ENCODE data around the gene GET3. TPM values are rescaled to one million over a fixed set of nuclear protein-coding genes. Genes with fewer than 3 reads are reported as not detected.

The GET3 gene
- total RNA-seq, 3 donors from 2014 or later = 92.8 to 95.1 (median 93.8) TPM

- peaks cover 24% of the 10 kb centered on the region for H3K27me3 Mint-ChIP-seq (ENCODE audit: low read depth)
- H3K36me3 Mint-ChIP-seq (ENCODE audit: insufficient read depth) = peaks cover 12% of the 10 kb centered on the region
- H3K4me1 Mint-ChIP-seq (ENCODE audit: low read depth) = peaks cover 3% of the 10 kb centered on the region
- DNase-seq (no peak), ATAC-seq (no peak)
- H3K9me3 Mint-ChIP-seq = peaks cover 7% of the 10 kb centered on the region
- H3K4me3 Mint-ChIP-seq = no peak overlapping the region
Measured at GRCh38 chr19:12752056-12752781, 14.9 kb downstream of the GET3 start.

GRCh38 chr19:12754465-12755196 lies 17.3 kb downstream of the GET3 start:
- H3K4me1 Mint-ChIP-seq (ENCODE audit: low read depth) = peaks cover 5% of the 10 kb centered on the region
- H3K9me3 Mint-ChIP-seq = no peaks in the 10 kb centered on the region
- no peaks in the 10 kb centered on the region for H3K36me3 Mint-ChIP-seq (ENCODE audit: insufficient read depth)
- no peak for ATAC-seq
- no peak overlapping the region for H3K4me3 Mint-ChIP-seq
- no peak for DNase-seq
- H3K27me3 Mint-ChIP-seq (ENCODE audit: low read depth) = peaks cover 26% of the 10 kb centered on the region

GRCh38 chr19:12756150-12756883 lies 19.0 kb downstream of the GET3 start:
- no peak for ATAC-seq

GRCh38 chr19:12757544-12758274 lies 20.4 kb downstream of the GET3 start:
- ATAC-seq (peak; percentile 82 to 87), DNase-seq (peak; percentile 54)
- Mint-ChIP-seq H3K4me1 (ENCODE audit: low read depth) (peaks cover 2% of the 10 kb centered on the region), H3K4me3 (no peak overlapping the region), H3K36me3 (ENCODE audit: insufficient read depth) (no peaks in the 10 kb centered on the region), H3K27me3 (ENCODE audit: low read depth) (peaks cover 22% of the 10 kb centered on the region), H3K9me3 (no peaks in the 10 kb centered on the region)

More at GRCh38 chr19:12756150-12756883, 19.0 kb downstream of the GET3 start:
- no peak for DNase-seq
- Mint-ChIP-seq H3K36me3 (ENCODE audit: insufficient read depth) (no peaks in the 10 kb centered on the region), H3K4me3 (no peak overlapping the region), H3K27me3 (ENCODE audit: low read depth) (peaks cover 26% of the 10 kb centered on the region), H3K4me1 (ENCODE audit: low read depth) (peaks cover 2% of the 10 kb centered on the region), H3K9me3 (no peaks in the 10 kb centered on the region)

GRCh38 chr19:12759686-12760085 lies 22.4 kb downstream of the GET3 start:
- Mint-ChIP-seq H3K9me3 (no peaks in the 10 kb centered on the region), H3K27me3 (ENCODE audit: low read depth) (peaks cover 13% of the 10 kb centered on the region), H3K36me3 (ENCODE audit: insufficient read depth) (no peaks in the 10 kb centered on the region), H3K4me3 (no peak overlapping the region), H3K4me1 (ENCODE audit: low read depth) (peaks cover 2% of the 10 kb centered on the region)
- no peak for ATAC-seq
- no peak for DNase-seq

GRCh38 chr19:12763100-12763499 lies 25.8 kb downstream of the GET3 start:
- Mint-ChIP-seq H3K4me3 (no peak overlapping the region), H3K4me1 (ENCODE audit: low read depth) (no peaks in the 10 kb centered on the region), H3K9me3 (no peaks in the 10 kb centered on the region), H3K27me3 (ENCODE audit: low read depth) (no peaks in the 10 kb centered on the region), H3K36me3 (ENCODE audit: insufficient read depth) (no peaks in the 10 kb centered on the region)
- DNase-seq (no peak), ATAC-seq (no peak)

GRCh38 chr19:12764698-12765097 lies 27.4 kb downstream of the GET3 start:
- ATAC-seq (no peak), DNase-seq (no peak)
- Mint-ChIP-seq H3K9me3 (no peaks in the 10 kb centered on the region), H3K4me1 (ENCODE audit: low read depth) (peaks cover 2% of the 10 kb centered on the region), H3K4me3 (no peak overlapping the region), H3K36me3 (ENCODE audit: insufficient read depth) (no peaks in the 10 kb centered on the region), H3K27me3 (ENCODE audit: low read depth) (no peaks in the 10 kb centered on the region)

GRCh38 chr19:12766051-12766521 lies 28.8 kb downstream of the GET3 start:
- H3K27me3 Mint-ChIP-seq (ENCODE audit: low read depth) = no peaks in the 10 kb centered on the region
- no peak overlapping the region for H3K4me3 Mint-ChIP-seq
- DNase-seq = peak; percentile 85
- peaks cover 2% of the 10 kb centered on the region for H3K4me1 Mint-ChIP-seq (ENCODE audit: low read depth)
- no peaks in the 10 kb centered on the region for H3K9me3 Mint-ChIP-seq
- peak; percentile 72 to 90 for ATAC-seq
- no peaks in the 10 kb centered on the region for H3K36me3 Mint-ChIP-seq (ENCODE audit: insufficient read depth)

- no peak for DNase-seq
- H3K4me1 Mint-ChIP-seq (ENCODE audit: low read depth) = peaks cover 2% of the 10 kb centered on the region
- H3K4me3 Mint-ChIP-seq = no peak overlapping the region
- H3K9me3 Mint-ChIP-seq = no peaks in the 10 kb centered on the region
- H3K36me3 Mint-ChIP-seq (ENCODE audit: insufficient read depth) = no peaks in the 10 kb centered on the region
- H3K27me3 Mint-ChIP-seq (ENCODE audit: low read depth) = no peaks in the 10 kb centered on the region
- no peak for ATAC-seq
Measured at GRCh38 chr19:12767150-12767549, 29.9 kb downstream of the GET3 start.

- no peak for ATAC-seq
- DNase-seq = no peak
- Mint-ChIP-seq H3K36me3 (ENCODE audit: insufficient read depth) (no peaks in the 10 kb centered on the region), H3K4me1 (ENCODE audit: low read depth) (peaks cover 2% of the 10 kb centered on the region), H3K27me3 (ENCODE audit: low read depth) (no peaks in the 10 kb centered on the region), H3K9me3 (no peaks in the 10 kb centered on the region), H3K4me3 (no peak overlapping the region)
Measured at GRCh38 chr19:12767666-12768065, 30.4 kb downstream of the GET3 start.

GRCh38 chr19:12769689-12770088 lies 32.4 kb downstream of the GET3 start:
- no peaks in the 10 kb centered on the region for H3K27me3 Mint-ChIP-seq (ENCODE audit: low read depth)

GRCh38 chr19:12770922-12771321 lies 33.6 kb downstream of the GET3 start:
- H3K4me3 Mint-ChIP-seq = no peak overlapping the region
- H3K27me3 Mint-ChIP-seq (ENCODE audit: low read depth) = no peaks in the 10 kb centered on the region
- no peaks in the 10 kb centered on the region for H3K9me3 Mint-ChIP-seq
- no peak for DNase-seq
- no peaks in the 10 kb centered on the region for H3K36me3 Mint-ChIP-seq (ENCODE audit: insufficient read depth)
- no peak for ATAC-seq
- H3K4me1 Mint-ChIP-seq (ENCODE audit: low read depth) = peaks cover 5% of the 10 kb centered on the region

More at GRCh38 chr19:12769689-12770088, 32.4 kb downstream of the GET3 start:
- Mint-ChIP-seq H3K9me3 (no peaks in the 10 kb centered on the region), H3K4me3 (peak overlapping the region; percentile 13), H3K4me1 (ENCODE audit: low read depth) (peaks cover 5% of the 10 kb centered on the region), H3K36me3 (ENCODE audit: insufficient read depth) (no peaks in the 10 kb centered on the region)
- ATAC-seq = peak; percentile 73 to 77
- peak; percentile 59 for DNase-seq

- no peaks in the 10 kb centered on the region for H3K36me3 Mint-ChIP-seq (ENCODE audit: insufficient read depth)
Measured at GRCh38 chr19:12772323-12772722, 35.0 kb downstream of the GET3 start.

GRCh38 chr19:12773571-12773970 lies 36.3 kb downstream of the GET3 start:
- Mint-ChIP-seq H3K9me3 (no peaks in the 10 kb centered on the region), H3K4me3 (peak overlapping the region; percentile 48), H3K27me3 (ENCODE audit: low read depth) (no peaks in the 10 kb centered on the region), H3K36me3 (ENCODE audit: insufficient read depth) (no peaks in the 10 kb centered on the region), H3K4me1 (ENCODE audit: low read depth) (peaks cover 16% of the 10 kb centered on the region)
- ATAC-seq (no peak), DNase-seq (no peak)

More at GRCh38 chr19:12772323-12772722, 35.0 kb downstream of the GET3 start:
- Mint-ChIP-seq H3K4me3 (no peak overlapping the region), H3K4me1 (ENCODE audit: low read depth) (peaks cover 7% of the 10 kb centered on the region), H3K9me3 (no peaks in the 10 kb centered on the region), H3K27me3 (ENCODE audit: low read depth) (no peaks in the 10 kb centered on the region)
- no peak for ATAC-seq
- no peak for DNase-seq
